GM23338 (cell line): Measurements from ENCODE around the gene LHX3. TPM values are rescaled to one million over a fixed set of nuclear protein-coding genes. Genes with fewer than 3 reads are reported as not detected.

Experiments
- ATAC-seq: fragments of 200-7000 bp; cut with Tn5 transposase; 3 replicates; pipeline ENCODE4 v1.9.1; 2020
- DNase-seq: peaks from one replicate; pipeline ENCODE4 v3.0.0-alpha.2; 2015; ENCODE audit warnings: low spot score
- H2AFZ ChIP-seq: fragments of 200-600 bp; sonication (generic); 2 replicates; pipeline ENCODE4 v1.8.0; 2016; ENCODE audit warnings: antibody characterized with exemption, mild to moderate bottlenecking, moderate library complexity
- H3F3A ChIP-seq: fragments of 200-600 bp; sonication (generic); replicated peaks from 2 replicates; pipeline ENCODE4 v1.8.0; 2017; ENCODE audit warnings: antibody characterized with exemption, mixed run types, low read depth
- H3K27ac ChIP-seq: fragments of 200-600 bp; sonication (generic); 2 replicates; pipeline ENCODE4 v1.6.1; 2016; ENCODE audit warnings: low read depth
- H3K27me3 ChIP-seq: fragments of 200-600 bp; sonication (generic); 2 replicates; pipeline ENCODE4 v1.8.0; 2016; ENCODE audit warnings: mild to moderate bottlenecking, mixed run types, moderate library complexity; ENCODE audit not compliant: insufficient read depth
- H3K36me3 ChIP-seq: fragments of 200-600 bp; sonication (generic); 2 replicates; pipeline ENCODE4 v1.8.0; 2016; ENCODE audit warnings: mild to moderate bottlenecking; ENCODE audit not compliant: insufficient read depth
- H3K4me1 ChIP-seq: fragments of 200-600 bp; sonication (generic); 2 replicates; pipeline ENCODE4 v1.8.0; 2016; ENCODE audit warnings: mild to moderate bottlenecking, moderate library complexity; ENCODE audit not compliant: insufficient read depth
- H3K4me2 ChIP-seq: fragments of 200-600 bp; sonication (generic); 2 replicates; pipeline ENCODE4 v1.7.1; 2017; ENCODE audit warnings: mixed run types
- H3K4me3 ChIP-seq: fragments of 200-600 bp; sonication (generic); 2 replicates; pipeline ENCODE4 v1.6.1; 2016; ENCODE audit warnings: mixed run types
- H3K79me2 ChIP-seq: fragments of 200-600 bp; sonication (generic); replicated peaks from 2 replicates; pipeline ENCODE4 v1.8.0; 2017; ENCODE audit warnings: mild to moderate bottlenecking; ENCODE audit not compliant: insufficient read depth
- H3K9me2 ChIP-seq: fragments of 200-600 bp; sonication (generic); 2 replicates; pipeline ENCODE4 v1.8.0; 2017; ENCODE audit not compliant: insufficient read depth
- H4K20me1 ChIP-seq: fragments of 200-600 bp; sonication (generic); replicated peaks from 2 replicates; pipeline ENCODE4 v1.8.0; 2017; ENCODE audit warnings: mild to moderate bottlenecking; ENCODE audit not compliant: insufficient read depth
- H3K27ac Mint-ChIP-seq: 2 replicates; pipeline ENCODE4 v1.8.0; 2020; ENCODE audit warnings: inconsistent platforms, mild to moderate bottlenecking, moderate library complexity, mixed read lengths
- H3K27me3 Mint-ChIP-seq: 3 replicates; pipeline ENCODE4 v1.8.0; 2022; ENCODE audit warnings: low read depth, mild to moderate bottlenecking, moderate library complexity, mixed read lengths, inconsistent platforms; ENCODE audit not compliant: insufficient read depth, poor library complexity
- H3K36me3 Mint-ChIP-seq: 3 replicates; pipeline ENCODE4 v1.8.0; 2021; ENCODE audit warnings: low read depth, mild to moderate bottlenecking, inconsistent platforms, moderate library complexity, mixed read lengths
- H3K4me1 Mint-ChIP-seq: 3 replicates; pipeline ENCODE4 v1.8.0; 2020; ENCODE audit warnings: mild to moderate bottlenecking, inconsistent platforms, mixed read lengths
- H3K4me3 Mint-ChIP-seq: 3 replicates; pipeline ENCODE4 v1.8.0; 2021; ENCODE audit warnings: moderate library complexity, mild to moderate bottlenecking, inconsistent platforms, mixed read lengths
- H3K9me3 Mint-ChIP-seq: 3 replicates; pipeline ENCODE4 v1.8.0; 2020; ENCODE audit warnings: moderate library complexity, mild to moderate bottlenecking, inconsistent platforms, mixed read lengths
- CREB1 ChIP-seq: fragments of 250-450 bp; sonication (Bioruptor Pico); IDR thresholded peaks from 2 replicates; pipeline ENCODE4 v1.5.0; 2020; ENCODE audit warnings: low read depth, mild to moderate bottlenecking, moderate library complexity
- EZH2 ChIP-seq: fragments of 200-600 bp; sonication (generic); IDR thresholded peaks from one replicate; pipeline ENCODE4 v1.8.0; 2017; ENCODE audit warnings: antibody characterized with exemption, mild to moderate bottlenecking, low read depth; ENCODE audit not compliant: unreplicated experiment
- EZH2phosphoT487 ChIP-seq: fragments of 200-600 bp; sonication (generic); IDR thresholded peaks from one replicate; pipeline ENCODE4 v1.8.1; 2018; ENCODE audit warnings: antibody characterized with exemption; ENCODE audit not compliant: unreplicated experiment
- JUNB ChIP-seq: IDR thresholded peaks from one replicate; pipeline ENCODE4 v1.6.1; 2016; ENCODE audit warnings: antibody characterized with exemption; ENCODE audit not compliant: unreplicated experiment
- NANOG ChIP-seq: IDR thresholded peaks from 2 replicates; pipeline ENCODE4 v1.6.1; 2016; ENCODE audit warnings: antibody characterized with exemption, borderline replicate concordance
- POLR2AphosphoS5 ChIP-seq: IDR thresholded peaks from 2 replicates; pipeline ENCODE4 v1.6.1; 2016; ENCODE audit warnings: antibody characterized with exemption, low read depth
- REST ChIP-seq: IDR thresholded peaks from one replicate; pipeline ENCODE4 v1.6.1; 2018; ENCODE audit warnings: antibody characterized with exemption; ENCODE audit not compliant: unreplicated experiment
- STAT1 ChIP-seq: IDR thresholded peaks from one replicate; pipeline ENCODE4 v1.6.1; 2016; ENCODE audit warnings: antibody characterized with exemption; ENCODE audit not compliant: unreplicated experiment
- ZNF114 ChIP-seq: fragments of 250-450 bp; sonication (Bioruptor Pico); IDR thresholded peaks from 2 replicates; pipeline ENCODE4 v1.5.0; 2020; ENCODE audit warnings: mild to moderate bottlenecking, moderate library complexity
- ZNF331 ChIP-seq: fragments of 250-450 bp; sonication (Bioruptor Pico); IDR thresholded peaks from 2 replicates; pipeline ENCODE4 v1.5.0; 2020; ENCODE audit warnings: low read depth, mild to moderate bottlenecking, moderate library complexity
- ZNF462 ChIP-seq: fragments of 250-450 bp; sonication (Bioruptor Pico); IDR thresholded peaks from 2 replicates; pipeline ENCODE4 v1.5.0; 2020; ENCODE audit warnings: mild to moderate bottlenecking, moderate library complexity
- polyA plus RNA-seq: library from polyadenylated mRNA; unstranded; fragments of >200 nt; fragmentation: Nextera tagmentation; extraction: Ambion mirVana; gene quantifications from 2 replicates; pipeline ENCODE4 v1.2.1, GENCODE V29; 2016
- total RNA-seq: library from RNA; depleted of rRNA; stranded (reverse); fragments of >200 nt; shearing (Covaris generic); gene quantifications from 2 replicates; pipeline ENCODE4 v1.2.3, GENCODE V29; 2014
- TF ChIP-seq, protein P1 (sequence below), 2 experiments: fragments of 200-600 bp in 1 of 2; sonication (generic) in 1 of 2; conservative IDR thresholded peaks; 2 replicates each; pipeline versions ENCODE4 v1.5.1 to v1.6.1; 2016 to 2017; ENCODE audit warnings: antibody characterized with exemption in 2 of 2, low read depth in 2 of 2, mild to moderate bottlenecking in 2 of 2, moderate library complexity in 1 of 2
- TF ChIP-seq, protein P2 (sequence below): IDR thresholded peaks from 2 replicates; pipeline ENCODE4 v1.6.1; 2016; ENCODE audit warnings: antibody characterized with exemption

Gene LHX3
- total and polyA plus RNA-seq, 2 experiments from 2014 or later = 0.08 TPM; not detected in 1

DNA sequence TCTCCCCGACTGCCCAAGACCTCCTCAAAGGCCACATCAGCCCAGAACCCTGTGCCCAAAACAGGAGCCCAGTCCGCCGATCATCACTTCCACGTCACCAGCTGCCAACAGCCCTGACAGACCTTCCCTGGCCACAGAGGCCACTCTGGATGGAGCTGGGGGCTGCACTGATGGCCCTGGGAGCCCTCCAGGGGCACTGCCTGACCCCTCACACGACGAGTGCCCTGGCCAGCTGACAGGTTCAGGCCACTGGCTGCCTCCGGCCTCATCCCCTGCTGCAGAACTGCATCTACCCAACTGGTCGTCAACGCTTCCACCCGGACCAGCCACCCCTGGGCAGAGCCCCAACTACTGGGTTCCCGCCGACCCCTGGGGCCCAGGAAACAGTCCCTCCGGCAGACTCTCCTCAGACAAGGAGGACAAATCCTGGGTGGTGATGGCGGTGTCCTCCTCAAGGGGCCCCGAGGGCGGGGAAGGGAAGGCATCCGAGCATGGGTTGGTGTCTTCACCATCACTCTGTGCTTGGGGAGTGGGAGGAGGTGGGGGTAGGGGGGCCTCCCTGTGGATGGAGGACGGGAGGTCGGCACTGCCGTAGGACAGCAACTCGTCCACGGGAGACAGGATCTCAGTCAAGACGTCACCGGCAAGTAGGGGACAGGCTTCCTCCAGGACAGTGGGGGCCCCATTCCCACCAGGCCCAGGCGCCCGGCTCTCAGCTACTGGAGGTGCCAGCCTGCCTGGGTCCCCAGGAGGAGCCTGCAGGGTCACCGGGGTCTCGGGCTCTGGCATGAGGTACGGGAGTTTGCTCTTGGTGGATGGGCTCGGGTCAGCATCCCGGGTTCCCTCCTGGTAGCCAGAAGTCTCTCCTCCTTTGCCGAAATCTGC is 48.6 kb upstream of the LHX3 start:
- Histone ChIP-seq H3F3A (no peaks in the 10 kb centered on the region), H3K9me2 (no peaks in the 10 kb centered on the region), H3K36me3 (no peaks in the 10 kb centered on the region), H3K4me2 (no peak overlapping the region), H2AFZ (no peak overlapping the region), H3K27me3 (no peaks in the 10 kb centered on the region), H3K4me3 (no peak overlapping the region), H3K4me1 (no peaks in the 10 kb centered on the region), H3K27ac (no peak overlapping the region), H3K79me2 (no peaks in the 10 kb centered on the region), H4K20me1 (no peaks in the 10 kb centered on the region)
- TF ChIP-seq, protein P1, sequence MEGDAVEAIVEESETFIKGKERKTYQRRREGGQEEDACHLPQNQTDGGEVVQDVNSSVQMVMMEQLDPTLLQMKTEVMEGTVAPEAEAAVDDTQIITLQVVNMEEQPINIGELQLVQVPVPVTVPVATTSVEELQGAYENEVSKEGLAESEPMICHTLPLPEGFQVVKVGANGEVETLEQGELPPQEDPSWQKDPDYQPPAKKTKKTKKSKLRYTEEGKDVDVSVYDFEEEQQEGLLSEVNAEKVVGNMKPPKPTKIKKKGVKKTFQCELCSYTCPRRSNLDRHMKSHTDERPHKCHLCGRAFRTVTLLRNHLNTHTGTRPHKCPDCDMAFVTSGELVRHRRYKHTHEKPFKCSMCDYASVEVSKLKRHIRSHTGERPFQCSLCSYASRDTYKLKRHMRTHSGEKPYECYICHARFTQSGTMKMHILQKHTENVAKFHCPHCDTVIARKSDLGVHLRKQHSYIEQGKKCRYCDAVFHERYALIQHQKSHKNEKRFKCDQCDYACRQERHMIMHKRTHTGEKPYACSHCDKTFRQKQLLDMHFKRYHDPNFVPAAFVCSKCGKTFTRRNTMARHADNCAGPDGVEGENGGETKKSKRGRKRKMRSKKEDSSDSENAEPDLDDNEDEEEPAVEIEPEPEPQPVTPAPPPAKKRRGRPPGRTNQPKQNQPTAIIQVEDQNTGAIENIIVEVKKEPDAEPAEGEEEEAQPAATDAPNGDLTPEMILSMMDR (conservative IDR thresholded peaks at IDR 0.05; ENCODE audit: low read depth in 2 of 2) = no peak
- TF ChIP-seq EZH2phosphoT487 (no peak), POLR2AphosphoS5 (no peak), ZNF462 (no peak), CREB1 (CRISPR knock-in tag) (no peak), NANOG (no peak), ZNF114 (no peak), ZNF331 (CRISPR knock-in tag) (no peak), EZH2 (no peak), REST (no peak), STAT1 (no peak), JUNB (no peak)
- TF ChIP-seq, protein P2, sequence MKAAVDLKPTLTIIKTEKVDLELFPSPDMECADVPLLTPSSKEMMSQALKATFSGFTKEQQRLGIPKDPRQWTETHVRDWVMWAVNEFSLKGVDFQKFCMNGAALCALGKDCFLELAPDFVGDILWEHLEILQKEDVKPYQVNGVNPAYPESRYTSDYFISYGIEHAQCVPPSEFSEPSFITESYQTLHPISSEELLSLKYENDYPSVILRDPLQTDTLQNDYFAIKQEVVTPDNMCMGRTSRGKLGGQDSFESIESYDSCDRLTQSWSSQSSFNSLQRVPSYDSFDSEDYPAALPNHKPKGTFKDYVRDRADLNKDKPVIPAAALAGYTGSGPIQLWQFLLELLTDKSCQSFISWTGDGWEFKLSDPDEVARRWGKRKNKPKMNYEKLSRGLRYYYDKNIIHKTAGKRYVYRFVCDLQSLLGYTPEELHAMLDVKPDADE = no peak
- no peak for ATAC-seq
- no peak overlapping the region for H3K27ac Mint-ChIP-seq
- H3K4me1 Mint-ChIP-seq = no peaks in the 10 kb centered on the region; the same call in 2 of the 3 replicates
- DNase-seq = no peak
- no peaks in the 10 kb centered on the region for H3K9me3 Mint-ChIP-seq
- peaks cover 3% of the 10 kb centered on the region for H3K27me3 Mint-ChIP-seq
- H3K4me3 Mint-ChIP-seq = no peak overlapping the region
- no peaks in the 10 kb centered on the region for H3K36me3 Mint-ChIP-seq
